ENCODE results near the gene CHM. TPM values are rescaled to one million over a fixed set of nuclear protein-coding genes. Genes with fewer than 3 reads are reported as not detected.
"Not testable (repeated sequence)": the region's sequence is repeated elsewhere in the genome, so short reads cannot be mapped to it uniquely, and the experiment has no call there.

The CHM gene
- total RNA-seq, 1 donor from 2014 or later = 13.1 TPM

- H3K27me3 ChIP-seq (ENCODE audit: low read depth) = no peaks in the 10 kb centered on the region
- no peaks in the 10 kb centered on the region for H3K36me3 ChIP-seq
- no peak for DNase-seq
- no peak for TF ChIP-seq CTCF (IDR thresholded peaks at IDR 0.05; ENCODE audit: borderline replicate concordance)
- peaks cover 4% of the 10 kb centered on the region for H3K9me3 ChIP-seq (replicated peaks)
- H3K4me1 ChIP-seq = peaks cover 5% of the 10 kb centered on the region
- no peak overlapping the region for H3K4me3 ChIP-seq
- H3K27ac ChIP-seq (replicated peaks) = no peak overlapping the region
- intact Hi-C loops (cut with micrococcal nuclease) = no loop called here
Observed at GRCh38 chrX:85988353-85988752, 59.0 kb downstream of the CHM start.

GRCh38 chrX:85980286-85980685, 67.1 kb downstream of the CHM start:
- TF ChIP-seq CTCF (IDR thresholded peaks at IDR 0.05; ENCODE audit: borderline replicate concordance) = no peak
- H3K4me1 ChIP-seq = no peaks in the 10 kb centered on the region
- H3K4me3 ChIP-seq = no peak overlapping the region
- H3K27me3 ChIP-seq (ENCODE audit: low read depth) = no peaks in the 10 kb centered on the region
- no peak for DNase-seq
- no peak overlapping the region for H3K27ac ChIP-seq (replicated peaks)
- intact Hi-C loops (cut with micrococcal nuclease) = no loop called here
- H3K36me3 ChIP-seq = peaks cover 14% of the 10 kb centered on the region
- H3K9me3 ChIP-seq (replicated peaks) = no peaks in the 10 kb centered on the region

GRCh38 chrX:85977218-85977617, 70.1 kb downstream of the CHM start:
- intact Hi-C loops (cut with micrococcal nuclease) = no loop called here
- no peaks in the 10 kb centered on the region for H3K27me3 ChIP-seq (ENCODE audit: low read depth)
- peaks cover 5% of the 10 kb centered on the region for H3K9me3 ChIP-seq (replicated peaks)
- no peaks in the 10 kb centered on the region for H3K4me1 ChIP-seq
- no peak overlapping the region for H3K4me3 ChIP-seq
- no peak for DNase-seq
- H3K36me3 ChIP-seq = peaks cover 22% of the 10 kb centered on the region
- no peak for TF ChIP-seq CTCF (IDR thresholded peaks at IDR 0.05; ENCODE audit: borderline replicate concordance)
- H3K27ac ChIP-seq (replicated peaks) = no peak overlapping the region

- H3K27me3 ChIP-seq (ENCODE audit: low read depth); DNase-seq; H3K27ac ChIP-seq (replicated peaks); H3K9me3 ChIP-seq (replicated peaks); intact Hi-C loops (cut with micrococcal nuclease); H3K4me1 ChIP-seq; H3K4me3 ChIP-seq: not testable (repeated sequence)
- peaks cover 25% of the 10 kb centered on the region for H3K36me3 ChIP-seq
Observed at GRCh38 chrX:85972351-85972750, 75.0 kb downstream of the CHM start.

GRCh38 chrX:85964744-85965143, 82.6 kb downstream of the CHM start:
- Histone ChIP-seq H3K4me3 (no peak overlapping the region), H3K36me3 (no peaks in the 10 kb centered on the region), H3K27ac (replicated peaks) (no peak overlapping the region), H3K9me3 (replicated peaks) (no peaks in the 10 kb centered on the region), H3K4me1 (no peaks in the 10 kb centered on the region), H3K27me3 (ENCODE audit: low read depth) (no peaks in the 10 kb centered on the region)
- TF ChIP-seq CTCF (IDR thresholded peaks at IDR 0.05; ENCODE audit: borderline replicate concordance) = no peak
- intact Hi-C loops (cut with micrococcal nuclease) = no loop called here
- DNase-seq = no peak

- Histone ChIP-seq H3K27me3 (ENCODE audit: low read depth) (no peaks in the 10 kb centered on the region), H3K4me3 (no peak overlapping the region), H3K27ac (replicated peaks) (no peak overlapping the region), H3K36me3 (no peaks in the 10 kb centered on the region), H3K4me1 (no peaks in the 10 kb centered on the region), H3K9me3 (replicated peaks) (no peaks in the 10 kb centered on the region)
- TF ChIP-seq CTCF (IDR thresholded peaks at IDR 0.05; ENCODE audit: borderline replicate concordance) = no peak
- intact Hi-C loops (cut with micrococcal nuclease) = no loop called here
- DNase-seq = no peak
Observed at GRCh38 chrX:85963736-85964135, 83.6 kb downstream of the CHM start.
